ENCODE results near the gene PADI3. TPM values are rescaled to one million over a fixed set of nuclear protein-coding genes. Genes with fewer than 3 reads are reported as not detected.

The PADI3 gene
- total and polyA plus RNA-seq, 2 donors (not counting 3 experiments of a cell fraction or from before 2014, with no cell fraction given) = not detected

DNA sequence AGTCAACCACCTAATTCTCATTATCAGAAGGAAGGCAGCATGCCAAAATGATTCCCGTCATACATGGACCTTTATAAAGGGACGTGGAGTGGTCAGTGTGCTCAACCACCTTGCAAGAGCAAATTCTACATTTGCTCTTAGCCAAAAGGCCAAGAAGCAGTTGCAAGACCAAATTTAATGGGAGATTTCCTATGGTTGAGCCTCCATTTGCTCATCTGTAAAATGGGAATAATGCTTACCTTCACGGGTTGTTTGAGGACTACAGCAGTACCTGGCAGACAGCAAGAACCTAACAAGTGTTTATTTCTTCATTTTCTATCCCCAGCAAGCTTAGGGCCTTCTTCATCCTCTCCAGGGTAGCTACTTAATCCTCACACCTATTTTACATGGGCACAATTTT, 41.7 kb downstream of the PADI3 start:
- Histone ChIP-seq H2AFZ (ENCODE audit: low read depth, low read length) (no peak overlapping the region), H3K4me1 (ENCODE audit: control insufficient read depth, extremely low read depth, insufficient read depth, low read length) (peaks cover 4% of the 10 kb centered on the region), H3K79me2 (ENCODE audit: control insufficient read depth, insufficient read depth, low read length) (no peaks in the 10 kb centered on the region), H3K4me2 (ENCODE audit: insufficient read depth, low read length) (no peak overlapping the region), H3K27ac (ENCODE audit: insufficient read depth, low read depth, low read length) (no peak overlapping the region), H3K9me3 (replicated peaks; ENCODE audit: control insufficient read depth, insufficient read depth, low read length) (no peaks in the 10 kb centered on the region), H4K20me1 (replicated peaks; ENCODE audit: control insufficient read depth, extremely low read depth, insufficient read depth, low read length) (no peaks in the 10 kb centered on the region), H3K36me3 (ENCODE audit: control insufficient read depth in 2 of 2, extremely low read depth in 1 of 2, insufficient read depth in 2 of 2, low read length in 2 of 2) (no peaks in the 10 kb centered on the region), H3K9ac (replicated peaks; ENCODE audit: extremely low read depth, insufficient read depth, low read length) (no peak overlapping the region), H3K27me3 (ENCODE audit: control insufficient read depth in 2 of 2, insufficient read depth in 2 of 2, low read length in 2 of 2) (no peaks in the 10 kb centered on the region), H3K9me1 (replicated peaks; ENCODE audit: control insufficient read depth, extremely low read depth, insufficient read depth, low read length) (no peaks in the 10 kb centered on the region), H3K4me3 (replicated peaks in 1 of 3; ENCODE audit: insufficient read depth in 1 of 3, low read depth in 1 of 3, low read length in 3 of 3) (no peak overlapping the region)
- TF ChIP-seq FOS (IDR thresholded peaks at IDR 0.05; ENCODE audit: borderline replicate concordance, insufficient read depth, low read length) = no peak
- TF ChIP-seq JUN (IDR thresholded peaks at IDR 0.05; ENCODE audit: borderline replicate concordance, insufficient read depth, insufficient read length, low read depth) = no peak
- TF ChIP-seq, protein P1, sequence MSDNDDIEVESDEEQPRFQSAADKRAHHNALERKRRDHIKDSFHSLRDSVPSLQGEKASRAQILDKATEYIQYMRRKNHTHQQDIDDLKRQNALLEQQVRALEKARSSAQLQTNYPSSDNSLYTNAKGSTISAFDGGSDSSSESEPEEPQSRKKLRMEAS (IDR thresholded peaks at IDR 0.05; ENCODE audit: insufficient read depth, insufficient read length) = no peak
- TF ChIP-seq EZH2 (IDR thresholded peaks at IDR 0.05; ENCODE audit: borderline replicate concordance, low read depth, low read length, severe bottlenecking) = no peak
- no peak for TF ChIP-seq MYC (IDR thresholded peaks at IDR 0.05; ENCODE audit: low read depth, low read length)
- no peak for TF ChIP-seq GATA2 (IDR thresholded peaks at IDR 0.05; ENCODE audit: insufficient read depth, insufficient read length, low read depth, low read length)
- no peak for TF ChIP-seq POLR2AphosphoS5 (IDR thresholded peaks at IDR 0.05; ENCODE audit: insufficient read depth, low read depth, low read length)
- DNase-seq (ENCODE audit: low read depth, low spot score) = no peak
- no TSS peak for BruUV-seq (replicated peaks)
- ChIA-PET CTCF (no interaction called here), POLR2A (no interaction called here)
- dilution Hi-C loops (cut with MboI; ENCODE audit: extremely low pct_ligation_motif_present, low sequenced_read_pairs) = no loop called here
- FAIRE-seq = no peak
- intact Hi-C loops (cut with micrococcal nuclease) = no loop called here

All from endothelial cell of umbilical vein (primary cell).